H9 (cell line): ENCODE data around the gene EIF2S2. TPM values are rescaled to one million over a fixed set of nuclear protein-coding genes. Genes with fewer than 3 reads are reported as not detected.

Source experiments
- DNase-seq: peaks from one replicate; pipeline ENCODE4 v3.0.0-alpha.2; 2017
- H2AFZ ChIP-seq: one replicate; pipeline ENCODE4 v1.6.1; 2013; ENCODE audit warnings: mild to moderate bottlenecking, low read length, control low read depth, moderate library complexity
- H2AK5ac ChIP-seq: 2 replicates; pipeline ENCODE4 v1.6.1; 2013; ENCODE audit warnings: low read length, control low read depth, mixed read lengths; ENCODE audit not compliant: insufficient read length
- H2BK120ac ChIP-seq: one replicate; pipeline ENCODE4 v1.6.1; 2013; ENCODE audit warnings: low read depth, mild to moderate bottlenecking, low read length, control low read depth, inconsistent platforms; ENCODE audit not compliant: poor library complexity, severe bottlenecking
- H2BK12ac ChIP-seq: 2 replicates; pipeline ENCODE4 v1.6.1; 2013; ENCODE audit warnings: low read length, control low read depth, mixed read lengths, low read depth; ENCODE audit not compliant: insufficient read length
- H2BK15ac ChIP-seq: 2 replicates; pipeline ENCODE4 v1.6.1; 2013; ENCODE audit warnings: low read depth, low read length, control low read depth
- H2BK20ac ChIP-seq: one replicate; pipeline ENCODE4 v1.6.1; 2013; ENCODE audit warnings: low read depth, mild to moderate bottlenecking, low read length, control low read depth, inconsistent platforms; ENCODE audit not compliant: poor library complexity, severe bottlenecking
- H2BK5ac ChIP-seq: 2 replicates; pipeline ENCODE4 v1.6.1; 2013; ENCODE audit warnings: low read length, control low read depth, mixed read lengths; ENCODE audit not compliant: insufficient read length
- H3K14ac ChIP-seq: 2 replicates; pipeline ENCODE4 v1.6.1; 2013; ENCODE audit warnings: low read length, control low read depth; ENCODE audit not compliant: insufficient read depth
- H3K18ac ChIP-seq: 2 replicates; pipeline ENCODE4 v1.6.1; 2013; ENCODE audit warnings: low read depth, mild to moderate bottlenecking, mixed read lengths, low read length, control low read depth; ENCODE audit not compliant: insufficient read length
- H3K23ac ChIP-seq: 2 replicates; pipeline ENCODE4 v1.6.1; 2013; ENCODE audit warnings: low read length, control low read depth, mixed read lengths, low read depth; ENCODE audit not compliant: insufficient read length
- H3K23me2 ChIP-seq: 2 replicates; pipeline ENCODE4 v1.6.1; 2013; ENCODE audit warnings: low read depth, mild to moderate bottlenecking, mixed read lengths, low read length, control low read depth; ENCODE audit not compliant: insufficient read length, poor library complexity, severe bottlenecking
- H3K27ac ChIP-seq: 2 replicates; pipeline ENCODE4 v1.5.1; 2013; ENCODE audit warnings: low read length, control low read depth, mixed read lengths, low read depth; ENCODE audit not compliant: insufficient read length
- H3K27me3 ChIP-seq: 2 replicates; pipeline ENCODE4 v1.6.1; 2013; ENCODE audit warnings: low read length, control low read depth, inconsistent platforms; ENCODE audit not compliant: insufficient read depth
- H3K4ac ChIP-seq: 2 replicates; pipeline ENCODE4 v1.6.1; 2013; ENCODE audit warnings: low read depth, mild to moderate bottlenecking, control low read depth, inconsistent platforms, low read length, moderate library complexity
- H3K4me1 ChIP-seq: 2 replicates; pipeline ENCODE4 v1.6.1; 2013; ENCODE audit warnings: low read length, control low read depth, inconsistent platforms; ENCODE audit not compliant: insufficient read depth
- H3K4me2 ChIP-seq: 2 replicates; pipeline ENCODE4 v1.6.1; 2013; ENCODE audit warnings: low read length, control low read depth, mixed read lengths; ENCODE audit not compliant: insufficient read length, insufficient read depth
- H3K56ac ChIP-seq: 2 replicates; pipeline ENCODE4 v1.6.1; 2013; ENCODE audit warnings: low read depth, mild to moderate bottlenecking, mixed read lengths, low read length, control low read depth; ENCODE audit not compliant: insufficient read length
- H3K79me1 ChIP-seq: 2 replicates; pipeline ENCODE4 v1.6.1; 2013; ENCODE audit warnings: low read depth, mild to moderate bottlenecking, moderate library complexity, low read length, control low read depth, inconsistent platforms; ENCODE audit not compliant: insufficient read depth, poor library complexity, severe bottlenecking
- H3K79me2 ChIP-seq: 2 replicates; pipeline ENCODE4 v1.6.1; 2013; ENCODE audit warnings: low read length, control low read depth, inconsistent platforms; ENCODE audit not compliant: insufficient read depth
- H3K9ac ChIP-seq: 2 replicates; pipeline ENCODE4 v1.6.1; 2013; ENCODE audit warnings: low read length, control low read depth, mixed read lengths; ENCODE audit not compliant: insufficient read length; ENCODE audit errors: extremely low read depth
- H3K9me3 ChIP-seq: one replicate; pipeline ENCODE4 v1.6.1; 2013; ENCODE audit warnings: low read depth, low read length, inconsistent platforms; ENCODE audit not compliant: control insufficient read depth
- H3T11ph ChIP-seq: one replicate; pipeline ENCODE4 v1.6.1; 2013; ENCODE audit warnings: mild to moderate bottlenecking, low read length, control low read depth, inconsistent platforms
- H4K20me1 ChIP-seq: one replicate; pipeline ENCODE4 v1.6.1; 2013; ENCODE audit not compliant: control insufficient read depth, insufficient read length, insufficient read depth
- H4K5ac ChIP-seq: 2 replicates; pipeline ENCODE4 v1.6.1; 2013; ENCODE audit warnings: low read depth, mild to moderate bottlenecking, mixed read lengths, low read length, control low read depth; ENCODE audit not compliant: insufficient read length
- H4K8ac ChIP-seq: replicated peaks from 2 replicates; pipeline ENCODE4 v1.6.1; 2013; ENCODE audit warnings: low read length, control low read depth, mixed read lengths, low read depth; ENCODE audit not compliant: insufficient read length
- H4K91ac ChIP-seq: 2 replicates; pipeline ENCODE4 v1.6.1; 2013; ENCODE audit warnings: low read depth, mild to moderate bottlenecking, moderate library complexity, mixed read lengths, low read length, control low read depth; ENCODE audit not compliant: insufficient read length
- H3K27ac Mint-ChIP-seq, 3 experiments: 2 replicates in 2 of 3; 3 replicates in 1 of 3; pipeline ENCODE4 v1.8.0; 2020 to 2021; ENCODE audit warnings: mixed read lengths in 3 of 3, mild to moderate bottlenecking in 1 of 3, moderate library complexity in 1 of 3
- H3K27me3 Mint-ChIP-seq: 2 replicates; pipeline ENCODE4 v1.8.0; 2021; ENCODE audit warnings: low read depth, mild to moderate bottlenecking, moderate library complexity, mixed read lengths
- H3K36me3 Mint-ChIP-seq, 3 experiments: 2 replicates in 2 of 3; 3 replicates in 1 of 3; pipeline ENCODE4 v1.8.0; 2020 to 2021; ENCODE audit warnings: low read depth in 3 of 3, mixed read lengths in 3 of 3; ENCODE audit not compliant: insufficient read depth in 1 of 3
- H3K4me1 Mint-ChIP-seq, 2 experiments: 2 replicates each; pipeline ENCODE4 v1.8.0; 2020; ENCODE audit warnings: mixed read lengths in 2 of 2
- H3K4me3 Mint-ChIP-seq, 2 experiments: 2 replicates in 1 of 2; 3 replicates in 1 of 2; pipeline ENCODE4 v1.8.0; 2020 to 2021; ENCODE audit warnings: mild to moderate bottlenecking in 2 of 2, mixed read lengths in 2 of 2, moderate library complexity in 1 of 2
- H3K9me3 Mint-ChIP-seq, 2 experiments: 2 replicates in 1 of 2; 3 replicates in 1 of 2; pipeline ENCODE4 v1.8.0; 2020; ENCODE audit warnings: mild to moderate bottlenecking in 2 of 2, mixed read lengths in 2 of 2, moderate library complexity in 1 of 2
- WGBS: extraction: QIAGEN DNeasy Blood & Tissue Kit; methylation state at CpG from one replicate; pipeline ENCODE4 v1.1.7; 2013; ENCODE audit warnings: missing lambda C conversion rate, low lambda C conversion rate, mixed read lengths; ENCODE audit not compliant: insufficient read length; ENCODE audit errors: extremely low coverage; 5-methylcytosine and 5-hydroxymethylcytosine counted together
- total RNA-seq: library from RNA; stranded (reverse); gene quantifications from 2 replicates; pipeline ENCODE4 v1.2.1, GENCODE V29; 2021
- TF ChIP-seq, protein P1 (sequence below): fragments of 200-600 bp; sonication (generic); conservative IDR thresholded peaks from 3 replicates; pipeline ENCODE4 v1.8.0; 2021; ENCODE audit warnings: antibody characterized with exemption, mild to moderate bottlenecking

The EIF2S2 gene
- total RNA-seq, 1 experiment from 2014 or later, result 188 TPM

GRCh38 chr20:34070079-34070439 lies 42.0 kb downstream of the EIF2S2 start:
- Mint-ChIP-seq H3K4me3 (no peak overlapping the region), H3K36me3 (peaks cover 4 to 26% (median 17%) of the 10 kb centered on the region in 3 experiments; a peak in 6 of 7 replicates), H3K27me3 (no peaks in the 10 kb centered on the region), H3K4me1 (peaks cover 36 to 53% of the 10 kb centered on the region in 2 experiments), H3K9me3 (no peaks in the 10 kb centered on the region), H3K27ac (no peak overlapping the region)
- H3K79me1 ChIP-seq, result no peaks in the 10 kb centered on the region
- H3T11ph ChIP-seq, result no peak overlapping the region
- H3K4me2 ChIP-seq, result no peak overlapping the region
- no peak overlapping the region for H2BK12ac ChIP-seq
- H3K14ac ChIP-seq, result no peak overlapping the region
- no peak overlapping the region for H2AK5ac ChIP-seq
- no peak overlapping the region for H2BK20ac ChIP-seq
- H3K23me2 ChIP-seq, result no peaks in the 10 kb centered on the region
- TF ChIP-seq, protein P1, sequence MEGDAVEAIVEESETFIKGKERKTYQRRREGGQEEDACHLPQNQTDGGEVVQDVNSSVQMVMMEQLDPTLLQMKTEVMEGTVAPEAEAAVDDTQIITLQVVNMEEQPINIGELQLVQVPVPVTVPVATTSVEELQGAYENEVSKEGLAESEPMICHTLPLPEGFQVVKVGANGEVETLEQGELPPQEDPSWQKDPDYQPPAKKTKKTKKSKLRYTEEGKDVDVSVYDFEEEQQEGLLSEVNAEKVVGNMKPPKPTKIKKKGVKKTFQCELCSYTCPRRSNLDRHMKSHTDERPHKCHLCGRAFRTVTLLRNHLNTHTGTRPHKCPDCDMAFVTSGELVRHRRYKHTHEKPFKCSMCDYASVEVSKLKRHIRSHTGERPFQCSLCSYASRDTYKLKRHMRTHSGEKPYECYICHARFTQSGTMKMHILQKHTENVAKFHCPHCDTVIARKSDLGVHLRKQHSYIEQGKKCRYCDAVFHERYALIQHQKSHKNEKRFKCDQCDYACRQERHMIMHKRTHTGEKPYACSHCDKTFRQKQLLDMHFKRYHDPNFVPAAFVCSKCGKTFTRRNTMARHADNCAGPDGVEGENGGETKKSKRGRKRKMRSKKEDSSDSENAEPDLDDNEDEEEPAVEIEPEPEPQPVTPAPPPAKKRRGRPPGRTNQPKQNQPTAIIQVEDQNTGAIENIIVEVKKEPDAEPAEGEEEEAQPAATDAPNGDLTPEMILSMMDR, result 0 out of 3 replicates have a peak, but pooled peaks have one; percentile 1
- no peak overlapping the region for H2BK120ac ChIP-seq
- H3K4me1 ChIP-seq, result no peaks in the 10 kb centered on the region
- no peak overlapping the region for H4K91ac ChIP-seq
- no peak for DNase-seq
- H3K9ac ChIP-seq, result no peak overlapping the region
- H4K8ac ChIP-seq, result no peak overlapping the region
- no peaks in the 10 kb centered on the region for H3K9me3 ChIP-seq
- no CpG with 5 or more reads among the region's 3 CpGs for WGBS
- no peak overlapping the region for H3K18ac ChIP-seq
- no peak overlapping the region for H2BK5ac ChIP-seq
- no peak overlapping the region for H2BK15ac ChIP-seq
- no peak overlapping the region for H3K23ac ChIP-seq
- no peaks in the 10 kb centered on the region; the same call in 1 of the 2 replicates for H3K79me2 ChIP-seq
- H4K5ac ChIP-seq, result no peak overlapping the region
- H3K27me3 ChIP-seq, result no peaks in the 10 kb centered on the region
- no peaks in the 10 kb centered on the region for H4K20me1 ChIP-seq
- H3K56ac ChIP-seq, result no peak overlapping the region
- no peak overlapping the region for H3K27ac ChIP-seq
- no peak overlapping the region for H3K4ac ChIP-seq
- no peak overlapping the region for H2AFZ ChIP-seq
